GM12874 (cell line): ENCODE measurements around the gene PSMA7.

ENCODE experiments used
- TF ChIP-seq, protein P1 (sequence below): IDR thresholded peaks from 2 replicates; pipeline ENCODE4 v1.5.1; 2011; ENCODE audit warnings: low read depth, mild to moderate bottlenecking, control low read depth, low read length, moderate library complexity; ENCODE audit not compliant: insufficient read depth

PSMA7 gene

DNA sequence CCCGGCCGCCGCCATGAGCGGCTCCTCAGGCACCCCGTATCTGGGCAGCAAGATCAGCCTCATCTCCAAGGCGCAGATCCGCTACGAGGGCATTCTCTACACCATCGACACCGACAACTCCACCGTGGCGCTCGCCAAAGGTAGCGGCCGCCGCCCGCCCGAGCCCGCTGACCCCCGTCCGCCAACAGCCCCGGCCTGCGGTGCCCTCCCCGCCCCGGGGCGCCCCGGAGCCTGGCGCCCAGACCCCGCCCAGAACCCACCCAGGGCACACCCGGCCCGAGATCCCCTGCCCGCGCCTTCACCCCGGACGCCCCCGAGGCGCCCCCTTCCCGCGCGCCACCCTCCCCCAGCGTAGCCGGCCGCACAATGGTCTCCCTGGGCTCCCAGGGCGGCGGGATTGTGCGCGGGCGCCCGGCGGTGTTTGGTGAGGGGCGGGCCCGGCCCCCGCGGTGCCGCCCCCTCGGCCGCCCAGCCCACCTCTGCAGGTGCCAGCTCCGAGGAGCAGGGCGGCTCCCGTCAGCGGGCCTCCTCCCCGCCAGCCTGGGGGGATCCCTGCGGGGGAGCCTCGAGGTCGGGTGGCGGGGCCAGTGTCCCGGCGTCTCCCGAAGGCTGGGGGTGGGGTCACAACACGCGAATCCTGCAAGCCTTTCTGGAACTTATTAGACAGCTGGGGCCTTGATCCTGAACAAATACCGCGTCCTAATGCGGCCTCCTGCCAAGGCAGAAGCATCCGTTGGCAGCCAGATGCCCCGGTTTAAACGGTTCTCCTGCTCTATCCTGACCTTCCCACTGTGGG is 20.3 kb downstream of the PSMA7 start:
- TF ChIP-seq, protein P1, sequence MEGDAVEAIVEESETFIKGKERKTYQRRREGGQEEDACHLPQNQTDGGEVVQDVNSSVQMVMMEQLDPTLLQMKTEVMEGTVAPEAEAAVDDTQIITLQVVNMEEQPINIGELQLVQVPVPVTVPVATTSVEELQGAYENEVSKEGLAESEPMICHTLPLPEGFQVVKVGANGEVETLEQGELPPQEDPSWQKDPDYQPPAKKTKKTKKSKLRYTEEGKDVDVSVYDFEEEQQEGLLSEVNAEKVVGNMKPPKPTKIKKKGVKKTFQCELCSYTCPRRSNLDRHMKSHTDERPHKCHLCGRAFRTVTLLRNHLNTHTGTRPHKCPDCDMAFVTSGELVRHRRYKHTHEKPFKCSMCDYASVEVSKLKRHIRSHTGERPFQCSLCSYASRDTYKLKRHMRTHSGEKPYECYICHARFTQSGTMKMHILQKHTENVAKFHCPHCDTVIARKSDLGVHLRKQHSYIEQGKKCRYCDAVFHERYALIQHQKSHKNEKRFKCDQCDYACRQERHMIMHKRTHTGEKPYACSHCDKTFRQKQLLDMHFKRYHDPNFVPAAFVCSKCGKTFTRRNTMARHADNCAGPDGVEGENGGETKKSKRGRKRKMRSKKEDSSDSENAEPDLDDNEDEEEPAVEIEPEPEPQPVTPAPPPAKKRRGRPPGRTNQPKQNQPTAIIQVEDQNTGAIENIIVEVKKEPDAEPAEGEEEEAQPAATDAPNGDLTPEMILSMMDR: no peak

GRCh38 chr20:62121776-62122653 is 21.2 kb downstream of the PSMA7 start, which contains the start of gene LSM14B:
Gene LSM14B (plus strand): TSS chr20:62122475. CDS start chr20:62122667, 192 bp downstream.
- TF ChIP-seq, protein P1: no peak

- TF ChIP-seq, protein P1: no peak
Measured at GRCh38 chr20:62120990-62121775, 22.0 kb downstream of the PSMA7 start.

DNA sequence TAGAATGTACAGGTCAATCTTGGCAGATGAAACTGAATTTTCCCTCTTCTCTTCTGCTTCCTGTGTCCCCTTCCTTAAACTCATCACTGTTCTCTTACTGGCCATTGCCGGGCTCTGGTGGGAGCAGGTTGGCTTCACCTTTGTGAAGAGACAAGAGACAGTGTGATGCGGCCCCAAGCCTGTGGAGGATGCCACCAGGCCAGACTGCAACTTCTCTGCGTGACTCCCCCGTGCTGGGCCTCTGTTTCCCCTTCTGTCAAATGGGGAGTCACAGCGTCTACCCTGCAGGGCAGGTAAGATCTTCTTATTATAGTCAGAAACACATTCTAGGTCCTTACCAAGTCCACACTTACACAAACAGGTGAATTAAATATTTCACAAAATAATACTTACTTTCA is 22.8 kb downstream of the PSMA7 start:
- TF ChIP-seq, protein P1: no peak

DNA sequence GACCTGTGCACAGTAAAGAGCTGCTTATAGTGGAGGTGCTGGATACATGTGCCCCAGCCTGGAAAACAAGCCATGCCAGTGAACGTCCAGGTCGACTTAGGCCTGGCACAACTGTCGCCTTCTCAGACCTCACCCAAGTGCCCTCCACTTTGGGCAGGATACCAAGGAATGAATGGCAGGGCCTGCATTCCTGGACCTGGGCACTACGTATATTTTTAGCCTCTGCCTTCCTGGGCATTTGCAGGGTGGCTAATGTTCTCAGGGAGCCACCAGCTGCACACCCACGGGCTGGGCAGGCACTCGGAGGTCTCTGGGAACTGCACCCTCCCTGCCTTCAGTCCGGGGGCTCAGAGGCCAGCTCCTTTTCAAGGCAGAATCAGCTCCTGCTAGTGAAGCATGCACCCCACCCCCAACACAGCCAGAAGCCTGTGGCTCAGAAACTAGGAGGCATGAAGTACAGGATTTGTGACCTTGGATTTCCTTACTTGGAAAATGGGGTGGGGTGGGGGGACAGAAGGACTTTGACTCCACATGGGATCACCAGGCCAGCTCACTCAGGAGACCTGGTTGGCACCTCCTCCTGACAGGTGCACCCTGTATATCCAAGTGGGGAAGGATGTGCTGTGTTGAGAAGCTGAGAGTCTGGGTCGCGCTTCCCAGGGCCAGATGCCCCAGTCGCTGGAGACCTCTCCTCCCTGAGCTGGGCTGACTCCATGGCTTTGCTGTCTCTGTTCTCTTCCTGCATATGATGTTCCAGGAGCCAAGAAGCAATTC is 23.4 kb downstream of the PSMA7 start:
- TF ChIP-seq, protein P1: no peak

DNA sequence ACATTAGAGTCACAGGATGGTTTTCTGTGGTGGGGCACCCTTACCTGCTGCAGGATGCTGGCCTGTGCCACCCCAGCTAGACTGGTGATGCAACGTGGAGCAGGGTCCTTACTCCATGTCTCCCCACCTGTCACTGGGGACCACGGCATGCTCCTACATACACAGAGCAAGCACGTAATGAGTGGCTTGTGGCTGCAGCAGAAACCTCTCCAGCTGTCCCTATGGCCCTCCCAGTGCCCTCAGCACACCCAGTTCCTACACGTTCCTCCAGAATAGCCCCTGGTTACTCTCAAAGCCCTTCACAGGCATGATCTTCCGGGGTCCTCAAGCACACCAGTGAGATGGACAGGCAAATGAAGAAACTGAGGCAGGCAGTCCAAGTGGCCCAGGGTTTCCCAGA is 24.1 kb downstream of the PSMA7 start:
- TF ChIP-seq, protein P1: no peak
